ENCODE results near the gene SHH. TPM values are rescaled to one million over a fixed set of nuclear protein-coding genes. Genes with fewer than 3 reads are reported as not detected.

The SHH gene
- total RNA-seq, 3 donors from 2014 or later (not counting 1 experiment from before 2014, with no cell fraction given): not detected

DNA sequence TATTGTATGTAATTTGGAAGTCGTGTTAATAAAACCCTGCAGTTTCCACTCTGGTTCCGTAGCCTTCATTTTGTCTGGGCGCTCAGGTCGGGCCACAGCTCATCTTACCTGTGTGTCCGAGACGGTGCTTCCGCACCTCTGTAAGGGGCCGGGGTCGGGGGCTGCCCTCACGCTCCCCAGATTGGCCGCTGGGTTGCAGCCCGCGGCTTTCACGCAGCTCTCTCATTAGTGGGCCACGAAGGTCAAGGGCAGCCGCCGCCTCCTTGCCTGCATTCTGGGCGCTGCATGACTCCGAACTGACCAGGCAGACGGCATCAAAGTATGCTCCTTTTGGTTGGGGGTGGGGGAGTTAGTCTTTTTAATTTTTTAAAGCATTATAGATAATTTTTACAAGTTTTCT lies 30.8 kb downstream of the SHH start:
- DNase-seq (no peak), ATAC-seq (no peak)
- TF ChIP-seq CTCF (IDR thresholded peaks at IDR 0.05): no peak
- 98% methylated on average over 20 of the region's 20 CpGs for WGBS (ENCODE audit: insufficient coverage)
- no peaks in the 10 kb centered on the region for H3K27me3 ChIP-seq (ENCODE audit: control insufficient read depth, insufficient read depth, low read length)
- peaks cover 6 to 10% of the 10 kb centered on the region in 2 donors for H3K4me1 Mint-ChIP-seq
- peaks cover 33% of the 10 kb centered on the region for H3K36me3 ChIP-seq (ENCODE audit: control insufficient read depth, insufficient read depth, low read length)
- no peaks in the 10 kb centered on the region for H3K36me3 Mint-ChIP-seq
- no peaks in the 10 kb centered on the region for H3K4me1 ChIP-seq (ENCODE audit: control insufficient read depth, insufficient read depth, low read length)
- no peak overlapping the region for H3K4me3 ChIP-seq (ENCODE audit: low read length)
- H3K27ac ChIP-seq (ENCODE audit: low read length): no peak overlapping the region
- H3K4me3 Mint-ChIP-seq: no peak overlapping the region
- intact Hi-C loops (cut with micrococcal nuclease): no loop called here
- H3K9me3 Mint-ChIP-seq: no peaks in the 10 kb centered on the region
- no peak overlapping the region for H3K27ac Mint-ChIP-seq
- peaks cover 0 to 2% of the 10 kb centered on the region in 2 donors for H3K27me3 Mint-ChIP-seq (ENCODE audit: low read depth in 2 of 2)
- no peaks in the 10 kb centered on the region for H3K9me3 ChIP-seq (ENCODE audit: control insufficient read depth, insufficient read depth, low read length)

DNA sequence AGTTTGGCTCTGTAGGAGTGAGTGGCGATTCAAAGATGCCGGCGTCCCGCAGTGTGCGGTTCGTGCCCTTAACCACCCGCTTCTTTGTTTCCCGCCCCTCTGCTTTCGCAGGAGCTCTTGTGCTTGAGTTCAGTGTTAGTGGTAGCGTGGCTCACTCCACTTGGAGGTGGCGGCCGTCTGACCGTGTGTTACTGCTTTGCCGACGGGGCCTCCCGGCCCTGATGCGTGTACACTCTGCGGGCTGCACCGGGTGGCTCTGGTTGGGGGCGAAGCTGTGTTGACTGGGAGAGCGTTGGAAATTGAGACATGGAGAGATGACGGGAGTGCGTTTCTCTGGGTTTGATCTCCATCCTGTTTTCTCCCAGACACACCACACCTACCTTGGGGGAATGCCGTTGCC lies 31.4 kb downstream of the SHH start:
- Mint-ChIP-seq H3K36me3 (no peaks in the 10 kb centered on the region), H3K27me3 (ENCODE audit: low read depth in 2 of 2) (no peaks in the 10 kb centered on the region), H3K27ac (no peak overlapping the region), H3K4me1 (peaks cover under 1 to 10% of the 10 kb centered on the region in 2 donors), H3K4me3 (no peak overlapping the region), H3K9me3 (no peaks in the 10 kb centered on the region)
- Histone ChIP-seq H3K36me3 (ENCODE audit: control insufficient read depth, insufficient read depth, low read length) (peaks cover 38% of the 10 kb centered on the region), H3K4me1 (ENCODE audit: control insufficient read depth, insufficient read depth, low read length) (no peaks in the 10 kb centered on the region), H3K4me3 (ENCODE audit: low read length) (no peak overlapping the region), H3K27me3 (ENCODE audit: control insufficient read depth, insufficient read depth, low read length) (no peaks in the 10 kb centered on the region), H3K27ac (ENCODE audit: low read length) (no peak overlapping the region), H3K9me3 (ENCODE audit: control insufficient read depth, insufficient read depth, low read length) (no peaks in the 10 kb centered on the region)
- no peak for TF ChIP-seq CTCF (IDR thresholded peaks at IDR 0.05)
- 98% methylated on average over 24 of the region's 24 CpGs for WGBS (ENCODE audit: insufficient coverage)
- intact Hi-C loops (cut with micrococcal nuclease): no loop called here
- ATAC-seq (no peak), DNase-seq (no peak)

GRCh38 chr7:155778349-155778748 lies 33.9 kb downstream of the SHH start:
- TF ChIP-seq CTCF (IDR thresholded peaks at IDR 0.05): no peak
- no peaks in the 10 kb centered on the region for H3K9me3 ChIP-seq (ENCODE audit: control insufficient read depth, insufficient read depth, low read length)
- Mint-ChIP-seq H3K4me3 (no peak overlapping the region), H3K4me1 (peaks cover 0 to 10% of the 10 kb centered on the region in 2 donors), H3K27ac (peak overlapping the region in 1 of 2 donors; percentile 44), H3K27me3 (ENCODE audit: low read depth in 2 of 2) (no peaks in the 10 kb centered on the region), H3K9me3 (no peaks in the 10 kb centered on the region), H3K36me3 (no peaks in the 10 kb centered on the region)
- no peak overlapping the region for H3K27ac ChIP-seq (ENCODE audit: low read length)
- peaks cover 57% of the 10 kb centered on the region for H3K36me3 ChIP-seq (ENCODE audit: control insufficient read depth, insufficient read depth, low read length)
- no peaks in the 10 kb centered on the region for H3K27me3 ChIP-seq (ENCODE audit: control insufficient read depth, insufficient read depth, low read length)
- DNase-seq (no peak), ATAC-seq (no peak)
- no peaks in the 10 kb centered on the region for H3K4me1 ChIP-seq (ENCODE audit: control insufficient read depth, insufficient read depth, low read length)
- 97% methylated on average over 6 of the region's 6 CpGs for WGBS (ENCODE audit: insufficient coverage)
- intact Hi-C loops (cut with micrococcal nuclease): no loop called here
- no peak overlapping the region for H3K4me3 ChIP-seq (ENCODE audit: low read length)

DNA sequence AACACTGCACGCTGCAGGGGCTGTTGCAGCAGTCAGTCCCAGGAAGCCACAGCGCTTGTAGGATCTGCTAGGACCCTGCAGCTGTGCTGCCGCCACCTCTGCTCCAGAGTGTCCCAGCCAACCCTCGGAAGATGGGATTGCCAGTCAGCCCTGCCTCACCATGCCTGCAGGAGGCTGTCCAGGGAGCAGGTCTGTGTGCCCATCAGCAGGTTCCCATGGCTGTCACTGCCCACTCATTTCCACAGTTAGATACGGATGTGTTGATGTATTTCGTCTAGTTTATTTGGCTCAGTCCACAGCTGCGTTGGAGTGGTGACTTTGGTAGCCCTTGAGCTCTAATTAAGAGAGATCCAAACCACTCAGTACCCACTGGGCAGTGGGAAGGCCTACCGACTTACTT lies 35.7 kb downstream of the SHH start:
- Mint-ChIP-seq H3K36me3 (no peaks in the 10 kb centered on the region), H3K4me1 (peaks cover 0 to 10% of the 10 kb centered on the region in 2 donors), H3K27me3 (ENCODE audit: low read depth in 2 of 2) (no peaks in the 10 kb centered on the region), H3K4me3 (no peak overlapping the region), H3K27ac (no peak overlapping the region), H3K9me3 (no peaks in the 10 kb centered on the region)
- H3K27ac ChIP-seq (ENCODE audit: low read length): no peak overlapping the region
- intact Hi-C loops (cut with micrococcal nuclease): no loop called here
- WGBS (ENCODE audit: insufficient coverage): 98% methylated on average over 7 of the region's 8 CpGs
- no peak overlapping the region for H3K4me3 ChIP-seq (ENCODE audit: low read length)
- no peaks in the 10 kb centered on the region for H3K9me3 ChIP-seq (ENCODE audit: control insufficient read depth, insufficient read depth, low read length)
- TF ChIP-seq CTCF (IDR thresholded peaks at IDR 0.05): no peak
- DNase-seq (no peak), ATAC-seq (no peak)
- peaks cover 60% of the 10 kb centered on the region for H3K36me3 ChIP-seq (ENCODE audit: control insufficient read depth, insufficient read depth, low read length)
- no peaks in the 10 kb centered on the region for H3K4me1 ChIP-seq (ENCODE audit: control insufficient read depth, insufficient read depth, low read length)
- H3K27me3 ChIP-seq (ENCODE audit: control insufficient read depth, insufficient read depth, low read length): no peaks in the 10 kb centered on the region

Measured in natural killer cell (primary cell).